Measurements from ENCODE around the gene CDA. TPM values are rescaled to one million over a fixed set of nuclear protein-coding genes. Genes with fewer than 3 reads are reported as not detected.

CDA gene
- total and polyA plus RNA-seq, 2 donors (not counting 3 experiments of a cell fraction or from before 2014, with no cell fraction given), result 0.35 to 1.9 TPM

DNA sequence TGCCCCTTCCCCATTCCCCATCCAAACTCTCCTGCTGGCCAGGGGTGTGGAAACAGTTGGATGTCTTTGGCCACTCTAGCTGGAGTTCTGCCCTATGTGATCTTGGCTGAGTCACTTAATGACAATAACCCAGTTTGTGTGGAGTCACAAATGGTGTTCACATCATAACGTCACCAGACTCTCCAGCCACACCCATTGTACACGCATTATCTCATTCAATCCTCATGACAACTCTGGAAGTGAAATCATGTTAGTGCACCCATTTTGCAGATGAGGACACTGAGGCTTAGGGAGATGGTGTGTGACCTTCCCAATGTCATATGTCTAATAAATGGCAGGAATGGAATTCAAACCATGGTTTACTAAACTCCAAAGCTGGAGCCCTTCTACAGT is 1.2 kb upstream of the CDA start:
- FAIRE-seq, result no peak
- H3K4me3 ChIP-seq (replicated peaks in 1 of 3; ENCODE audit: insufficient read depth in 1 of 3, low read depth in 1 of 3, low read length in 3 of 3), result no peak overlapping the region
- dilution Hi-C loops (cut with MboI; ENCODE audit: extremely low pct_ligation_motif_present, low sequenced_read_pairs) (no loop called here), intact Hi-C loops (cut with micrococcal nuclease) (no loop called here)
- POLR2A ChIA-PET, result no interaction called here
- H2AFZ ChIP-seq (ENCODE audit: low read depth, low read length), result no peak overlapping the region
- no peaks in the 10 kb centered on the region for H3K79me2 ChIP-seq (ENCODE audit: control insufficient read depth, insufficient read depth, low read length)
- H3K9me3 ChIP-seq (replicated peaks; ENCODE audit: control insufficient read depth, insufficient read depth, low read length), result no peaks in the 10 kb centered on the region
- no peak overlapping the region for H3K4me2 ChIP-seq (ENCODE audit: insufficient read depth, low read length)
- no peak for DNase-seq (ENCODE audit: low read depth, low spot score)
- CTCF ChIA-PET, result interaction anchor here (3.2 kb wide), 1 partner anchor 12 kb away, joined by 19 read pairs; no protein-coding TSS in a partner anchor
- no peak overlapping the region for H3K27ac ChIP-seq (ENCODE audit: insufficient read depth, low read depth, low read length)
- TF ChIP-seq FOS (IDR thresholded peaks at IDR 0.05; ENCODE audit: borderline replicate concordance, insufficient read depth, low read length), result no peak
- TF ChIP-seq POLR2AphosphoS5 (IDR thresholded peaks at IDR 0.05; ENCODE audit: insufficient read depth, low read depth, low read length), result no peak
- TF ChIP-seq, protein P1, sequence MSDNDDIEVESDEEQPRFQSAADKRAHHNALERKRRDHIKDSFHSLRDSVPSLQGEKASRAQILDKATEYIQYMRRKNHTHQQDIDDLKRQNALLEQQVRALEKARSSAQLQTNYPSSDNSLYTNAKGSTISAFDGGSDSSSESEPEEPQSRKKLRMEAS (IDR thresholded peaks at IDR 0.05; ENCODE audit: insufficient read depth, insufficient read length), result no peak
- TF ChIP-seq JUN (IDR thresholded peaks at IDR 0.05; ENCODE audit: borderline replicate concordance, insufficient read depth, insufficient read length, low read depth), result no peak
- no peak for TF ChIP-seq EZH2 (IDR thresholded peaks at IDR 0.05; ENCODE audit: borderline replicate concordance, low read depth, low read length, severe bottlenecking)
- no peak for TF ChIP-seq MYC (IDR thresholded peaks at IDR 0.05; ENCODE audit: low read depth, low read length)
- TF ChIP-seq, protein P2, sequence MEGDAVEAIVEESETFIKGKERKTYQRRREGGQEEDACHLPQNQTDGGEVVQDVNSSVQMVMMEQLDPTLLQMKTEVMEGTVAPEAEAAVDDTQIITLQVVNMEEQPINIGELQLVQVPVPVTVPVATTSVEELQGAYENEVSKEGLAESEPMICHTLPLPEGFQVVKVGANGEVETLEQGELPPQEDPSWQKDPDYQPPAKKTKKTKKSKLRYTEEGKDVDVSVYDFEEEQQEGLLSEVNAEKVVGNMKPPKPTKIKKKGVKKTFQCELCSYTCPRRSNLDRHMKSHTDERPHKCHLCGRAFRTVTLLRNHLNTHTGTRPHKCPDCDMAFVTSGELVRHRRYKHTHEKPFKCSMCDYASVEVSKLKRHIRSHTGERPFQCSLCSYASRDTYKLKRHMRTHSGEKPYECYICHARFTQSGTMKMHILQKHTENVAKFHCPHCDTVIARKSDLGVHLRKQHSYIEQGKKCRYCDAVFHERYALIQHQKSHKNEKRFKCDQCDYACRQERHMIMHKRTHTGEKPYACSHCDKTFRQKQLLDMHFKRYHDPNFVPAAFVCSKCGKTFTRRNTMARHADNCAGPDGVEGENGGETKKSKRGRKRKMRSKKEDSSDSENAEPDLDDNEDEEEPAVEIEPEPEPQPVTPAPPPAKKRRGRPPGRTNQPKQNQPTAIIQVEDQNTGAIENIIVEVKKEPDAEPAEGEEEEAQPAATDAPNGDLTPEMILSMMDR (IDR thresholded peaks at IDR 0.05; ENCODE audit: extremely low read depth in 1 of 2, insufficient read depth in 1 of 2, low read depth in 1 of 2, low read length in 2 of 2), result no peak
- TF ChIP-seq GATA2 (IDR thresholded peaks at IDR 0.05; ENCODE audit: insufficient read depth, insufficient read length, low read depth, low read length), result no peak
- no peak for TF ChIP-seq POLR2A (IDR thresholded peaks at IDR 0.05; ENCODE audit: low read depth, low read length)
- H3K9me1 ChIP-seq (replicated peaks; ENCODE audit: control insufficient read depth, extremely low read depth, insufficient read depth, low read length), result no peaks in the 10 kb centered on the region
- no peak overlapping the region for H3K9ac ChIP-seq (replicated peaks; ENCODE audit: extremely low read depth, insufficient read depth, low read length)
- no TSS peak for BruUV-seq (replicated peaks)
- peaks cover 15% of the 10 kb centered on the region for H3K4me1 ChIP-seq (ENCODE audit: control insufficient read depth, extremely low read depth, insufficient read depth, low read length)
- no peaks in the 10 kb centered on the region for H4K20me1 ChIP-seq (replicated peaks; ENCODE audit: control insufficient read depth, extremely low read depth, insufficient read depth, low read length)
- peaks cover 2 to 13% of the 10 kb centered on the region in 2 experiments for H3K27me3 ChIP-seq (ENCODE audit: control insufficient read depth in 2 of 2, insufficient read depth in 2 of 2, low read length in 2 of 2)
- H3K36me3 ChIP-seq (ENCODE audit: control insufficient read depth in 2 of 2, extremely low read depth in 1 of 2, insufficient read depth in 2 of 2, low read length in 2 of 2), result no peaks in the 10 kb centered on the region
